Fibroblast of villous mesenchyme (primary cell): ENCODE results near the gene TRPM5. TPM values are rescaled to one million over a fixed set of nuclear protein-coding genes. Genes with fewer than 3 reads are reported as not detected.

Experiments used
- DNase-seq: peaks from one replicate; pipeline ENCODE4 v3.0.0-alpha.2; 2010; ENCODE audit warnings: low read depth
- H3K4me3 ChIP-seq: 2 replicates; pipeline ENCODE4 v1.5.1; 2011; ENCODE audit warnings: low read depth, mild to moderate bottlenecking, low read length
- total RNA-seq: library from RNA; depleted of rRNA; stranded (reverse); fragments of >200 nt; gene quantifications from 2 replicates; pipeline ENCODE4 v1.2.3, GENCODE V29; 2012
- TF ChIP-seq, protein P1 (sequence below): IDR thresholded peaks from 2 replicates; pipeline ENCODE4 v1.5.1; 2012; ENCODE audit warnings: low read depth, mild to moderate bottlenecking, low read length; ENCODE audit not compliant: insufficient read depth

Gene TRPM5
- total RNA-seq, 1 donor, result not detected

DNA sequence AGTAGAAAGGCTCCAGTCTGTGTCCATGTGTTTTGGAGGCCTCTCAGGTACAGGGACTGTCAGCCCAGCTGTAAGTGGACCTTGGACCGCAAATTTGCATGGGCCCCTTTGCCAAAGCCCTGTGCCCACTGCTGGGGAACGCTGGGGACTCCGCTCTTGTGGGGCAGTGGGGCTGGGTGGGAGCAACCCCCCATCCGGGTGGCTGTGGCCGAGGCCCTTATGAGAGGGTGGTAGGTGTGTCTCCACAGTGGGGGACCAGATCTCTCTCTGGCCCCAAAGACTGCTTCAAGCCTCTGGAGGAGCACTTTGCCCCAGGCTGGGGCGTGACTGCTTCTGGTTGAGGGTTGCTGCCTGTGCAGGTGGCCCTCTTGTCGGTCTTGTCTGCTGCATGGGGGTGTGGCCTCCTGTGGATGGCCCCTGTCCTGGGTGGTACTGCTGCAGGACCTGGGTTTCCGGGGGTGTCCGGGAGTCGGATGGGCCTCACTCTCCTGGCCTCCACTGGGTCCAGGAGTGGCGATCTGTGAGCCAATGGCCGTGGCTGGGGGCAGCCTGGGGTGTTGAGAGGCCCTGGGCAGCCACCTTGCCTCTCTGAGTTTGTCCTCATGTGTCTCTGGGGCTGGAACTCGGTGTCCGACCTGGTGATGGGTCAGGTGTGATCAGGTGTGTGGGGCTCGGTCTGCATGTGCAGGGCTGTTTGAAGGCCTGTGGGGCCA is 16.4 kb upstream of the TRPM5 start:
- TF ChIP-seq, protein P1, sequence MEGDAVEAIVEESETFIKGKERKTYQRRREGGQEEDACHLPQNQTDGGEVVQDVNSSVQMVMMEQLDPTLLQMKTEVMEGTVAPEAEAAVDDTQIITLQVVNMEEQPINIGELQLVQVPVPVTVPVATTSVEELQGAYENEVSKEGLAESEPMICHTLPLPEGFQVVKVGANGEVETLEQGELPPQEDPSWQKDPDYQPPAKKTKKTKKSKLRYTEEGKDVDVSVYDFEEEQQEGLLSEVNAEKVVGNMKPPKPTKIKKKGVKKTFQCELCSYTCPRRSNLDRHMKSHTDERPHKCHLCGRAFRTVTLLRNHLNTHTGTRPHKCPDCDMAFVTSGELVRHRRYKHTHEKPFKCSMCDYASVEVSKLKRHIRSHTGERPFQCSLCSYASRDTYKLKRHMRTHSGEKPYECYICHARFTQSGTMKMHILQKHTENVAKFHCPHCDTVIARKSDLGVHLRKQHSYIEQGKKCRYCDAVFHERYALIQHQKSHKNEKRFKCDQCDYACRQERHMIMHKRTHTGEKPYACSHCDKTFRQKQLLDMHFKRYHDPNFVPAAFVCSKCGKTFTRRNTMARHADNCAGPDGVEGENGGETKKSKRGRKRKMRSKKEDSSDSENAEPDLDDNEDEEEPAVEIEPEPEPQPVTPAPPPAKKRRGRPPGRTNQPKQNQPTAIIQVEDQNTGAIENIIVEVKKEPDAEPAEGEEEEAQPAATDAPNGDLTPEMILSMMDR, result no peak
- DNase-seq, result no peak
- H3K4me3 ChIP-seq, result no peak overlapping the region

DNA sequence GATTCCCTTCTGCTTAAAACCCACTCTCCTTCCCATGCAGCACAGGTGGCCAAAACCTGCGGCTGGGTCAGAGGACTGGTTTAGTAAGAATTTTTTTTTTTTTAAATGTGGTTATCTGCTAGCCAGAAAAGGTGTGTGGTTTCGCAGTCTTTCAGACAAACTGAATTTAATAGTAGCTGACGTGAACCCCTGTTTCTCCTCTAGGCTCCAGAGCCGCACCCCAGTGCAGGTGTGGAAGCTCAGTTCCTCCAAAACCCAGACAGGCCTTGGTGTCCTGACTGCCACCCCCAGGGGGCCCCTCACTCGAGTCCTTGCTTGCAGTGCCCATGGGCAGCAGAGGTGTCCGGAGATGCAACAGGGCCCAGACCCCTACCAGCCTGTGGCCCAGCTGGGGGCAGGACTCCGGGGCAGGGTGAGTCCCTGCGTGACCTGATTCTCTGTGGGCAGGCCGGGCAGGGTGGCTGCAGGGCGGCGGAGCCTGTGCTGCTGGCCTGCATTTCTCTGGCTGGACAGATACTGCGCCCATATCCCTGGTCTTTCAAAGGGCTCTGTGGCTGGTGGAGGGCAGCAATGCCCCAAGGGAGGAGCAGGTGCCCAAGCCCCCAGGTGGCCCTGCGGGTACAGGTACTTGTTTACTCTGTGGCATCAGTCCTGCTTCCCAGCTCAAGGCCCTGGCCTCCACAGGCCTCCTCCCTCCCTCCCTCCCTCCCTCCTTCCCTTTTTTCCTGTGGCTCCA is 15.7 kb upstream of the TRPM5 start:
- TF ChIP-seq, protein P1, result no peak
- no peak overlapping the region for H3K4me3 ChIP-seq
- no peak for DNase-seq

DNA sequence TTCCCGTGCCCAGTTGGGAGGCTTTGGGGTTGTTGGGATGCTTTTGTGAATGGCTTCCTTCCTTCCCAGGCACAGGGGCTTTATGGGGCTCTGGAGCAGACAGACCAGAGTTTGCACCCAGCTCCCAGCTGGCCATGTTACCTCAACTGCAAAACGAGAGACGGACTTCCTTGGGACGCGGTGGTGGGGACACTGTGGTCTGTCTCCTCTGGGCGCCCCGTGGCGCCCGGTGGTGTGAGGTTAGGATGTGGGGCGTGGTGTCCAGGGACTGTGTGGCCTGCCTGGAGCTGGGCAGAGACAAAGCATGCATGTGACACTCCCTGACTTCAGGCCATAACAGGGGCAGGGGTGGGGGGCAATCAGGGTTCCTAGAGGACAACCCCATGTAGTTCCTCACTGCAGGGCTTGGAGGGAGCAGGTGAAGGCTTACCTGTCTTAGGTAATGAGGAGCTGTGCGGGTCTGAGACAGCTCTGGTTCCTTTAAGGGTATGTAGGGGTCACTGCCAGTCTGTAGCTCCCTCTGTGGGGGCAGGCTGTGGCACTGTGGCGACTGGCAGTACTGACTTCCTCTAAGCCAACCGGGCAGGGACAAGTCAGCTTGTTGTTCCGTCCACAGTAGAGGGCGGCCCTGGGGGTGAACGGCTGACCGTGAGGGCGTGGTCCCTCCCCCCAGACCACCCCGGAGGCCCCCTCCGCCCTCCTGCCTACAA is 14.9 kb upstream of the TRPM5 start:
- TF ChIP-seq, protein P1, result no peak
- DNase-seq, result no peak
- H3K4me3 ChIP-seq, result no peak overlapping the region

DNA sequence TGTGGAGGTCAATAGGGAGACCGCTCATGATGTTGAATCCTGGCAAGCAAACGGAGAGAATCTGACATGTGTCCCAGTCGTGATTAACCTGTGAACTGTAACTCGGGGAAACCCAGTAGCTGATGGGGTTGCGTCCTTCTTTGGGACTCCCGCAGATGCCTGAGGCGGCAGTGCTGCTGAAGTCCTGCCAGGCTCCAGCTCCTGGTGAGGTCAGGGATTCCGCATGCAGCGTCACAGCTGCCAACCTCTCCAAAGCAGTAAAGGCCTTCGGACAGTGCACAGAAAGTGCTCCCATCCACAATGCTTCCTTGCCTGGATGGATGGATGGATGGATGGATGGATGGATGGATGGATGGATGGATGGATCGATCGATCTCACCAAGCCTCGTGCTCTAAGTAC is 14.0 kb upstream of the TRPM5 start:
- no peak overlapping the region for H3K4me3 ChIP-seq
- DNase-seq, result no peak
- TF ChIP-seq, protein P1, result no peak

DNA sequence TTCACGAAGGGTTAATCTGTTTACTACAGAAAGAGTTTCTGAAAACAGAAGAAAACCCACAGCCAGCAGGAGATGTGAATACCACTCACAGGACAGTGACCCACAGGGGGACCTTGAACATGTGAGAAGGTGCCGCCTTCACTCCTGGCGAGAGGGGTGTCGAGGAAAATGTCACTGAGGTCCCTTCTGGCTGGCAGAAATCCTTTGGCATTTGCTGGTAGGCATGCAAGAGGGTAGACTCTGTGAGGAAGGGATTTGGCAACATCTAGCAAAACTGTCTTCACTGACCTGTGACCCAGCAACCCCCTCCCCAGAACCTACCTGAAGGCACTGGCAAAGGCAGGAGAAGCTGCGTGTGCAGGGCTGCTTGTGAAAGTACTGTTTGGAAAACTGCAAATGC is 9.1 kb upstream of the TRPM5 start:
- H3K4me3 ChIP-seq, result no peak overlapping the region
- DNase-seq, result no peak
- TF ChIP-seq, protein P1, result no peak

DNA sequence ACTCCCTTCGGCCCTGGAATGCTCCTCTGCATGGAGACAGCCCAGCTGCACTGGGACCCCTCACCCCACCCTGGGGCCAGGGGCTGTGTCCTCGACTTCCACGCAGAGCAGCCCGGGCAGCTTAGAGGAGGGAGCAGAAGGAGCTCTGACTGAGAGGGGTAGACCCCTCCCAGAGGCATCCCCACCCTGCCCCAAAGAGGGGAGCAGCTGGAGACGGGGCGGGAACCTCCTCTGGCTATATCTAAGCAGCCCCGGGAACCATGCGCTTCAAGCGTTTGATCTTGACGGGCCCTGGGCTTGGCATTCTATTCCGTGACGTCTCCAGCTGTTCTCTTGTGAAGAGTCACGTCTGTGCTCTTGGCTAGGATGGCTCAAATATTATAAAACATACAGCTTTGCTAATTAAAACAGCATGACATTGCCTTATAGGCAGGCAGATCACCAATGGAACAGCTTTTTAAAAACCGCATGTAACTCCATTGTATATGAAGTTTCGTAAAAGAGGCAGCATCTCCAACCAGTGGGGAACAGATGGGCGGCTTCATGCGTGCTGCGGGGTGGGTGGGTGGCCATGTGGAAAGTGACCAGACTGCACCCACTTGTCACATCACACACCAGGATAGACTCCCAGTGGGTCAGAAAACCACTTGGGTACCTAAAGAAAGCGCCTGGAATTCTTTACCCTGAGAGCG is 8.2 kb upstream of the TRPM5 start:
- no peak overlapping the region for H3K4me3 ChIP-seq
- TF ChIP-seq, protein P1, result no peak
- no peak for DNase-seq
